Neural cell (in vitro differentiated cells): Measurements from ENCODE around the gene ZNF644. TPM values are rescaled to one million over a fixed set of nuclear protein-coding genes. Genes with fewer than 3 reads are reported as not detected.

Experiments
- H2AFZ ChIP-seq: fragments of 200-600, 300-800 bp; sonication (generic), shearing (Covaris generic); 2 replicates; pipeline ENCODE4 v1.6.0; 2014; ENCODE audit warnings: low read depth, mild to moderate bottlenecking, antibody characterized with exemption, low read length, moderate library complexity
- H3F3A ChIP-seq: fragments of 200-600 bp; shearing (Covaris generic); 2 replicates; pipeline ENCODE4 v1.6.1; 2016; ENCODE audit warnings: mild to moderate bottlenecking, moderate library complexity, mixed read lengths, antibody characterized with exemption, low read length; ENCODE audit not compliant: insufficient read depth, poor library complexity, severe bottlenecking
- H3K27ac ChIP-seq: fragments of 200-600, 300-800 bp; sonication (generic), shearing (Covaris generic); 2 replicates; pipeline ENCODE4 v1.5.1; 2014; ENCODE audit warnings: mild to moderate bottlenecking, low read length, moderate library complexity
- H3K27me3 ChIP-seq: fragments of 300-800, 200-600 bp; sonication (generic), shearing (Covaris generic); 2 replicates; pipeline ENCODE4 v1.6.0; 2014; ENCODE audit warnings: mild to moderate bottlenecking, low read depth, low read length, moderate library complexity; ENCODE audit not compliant: insufficient read depth
- H3K36me3 ChIP-seq: fragments of 300-800, 200-600 bp; sonication (generic), shearing (Covaris generic); 2 replicates; pipeline ENCODE4 v1.5.1; 2014; ENCODE audit warnings: mild to moderate bottlenecking, antibody characterized with exemption, low read length, moderate library complexity; ENCODE audit not compliant: insufficient read depth
- H3K4me2 ChIP-seq: fragments of 300-800, 200-600 bp; sonication (generic), shearing (Covaris generic); 2 replicates; pipeline ENCODE4 v1.6.0; 2014; ENCODE audit warnings: mild to moderate bottlenecking, low read length
- H3K4me3 ChIP-seq: fragments of 300-800, 200-600 bp; sonication (generic), shearing (Covaris generic); 2 replicates; pipeline ENCODE4 v1.5.1; 2014; ENCODE audit warnings: mild to moderate bottlenecking, low read length, moderate library complexity
- H3K79me2 ChIP-seq: fragments of 200-600 bp; shearing (Covaris generic); replicated peaks from 2 replicates; pipeline ENCODE4 v1.6.0; 2014; ENCODE audit warnings: mild to moderate bottlenecking, low read length, moderate library complexity; ENCODE audit not compliant: insufficient read depth
- H3K9ac ChIP-seq: fragments of 300-800, 200-600 bp; sonication (generic), shearing (Covaris generic); 2 replicates; pipeline ENCODE4 v1.6.1; 2016; ENCODE audit warnings: mild to moderate bottlenecking, low read length, mixed read lengths
- H3K9me2 ChIP-seq: fragments of 200-600 bp; shearing (Covaris generic); 2 replicates; pipeline ENCODE4 v1.6.1; 2016; ENCODE audit warnings: mild to moderate bottlenecking, low read length, mixed read lengths; ENCODE audit not compliant: insufficient read depth
- H3K9me3 ChIP-seq: fragments of 200-600, 300-800 bp; sonication (generic), shearing (Covaris generic); 2 replicates; pipeline ENCODE4 v1.6.1; 2016; ENCODE audit warnings: mild to moderate bottlenecking, mixed run types, low read length, moderate library complexity, mixed read lengths
- H4K20me1 ChIP-seq: fragments of 200-600 bp; shearing (Covaris generic); 2 replicates; pipeline ENCODE4 v1.6.1; 2016; ENCODE audit warnings: mild to moderate bottlenecking, mixed run types; ENCODE audit not compliant: insufficient read depth
- EP300 ChIP-seq: fragments of 450-650 bp; conservative IDR thresholded peaks from 2 replicates; pipeline ENCODE4 v1.6.1; 2014; ENCODE audit warnings: antibody characterized with exemption, mild to moderate bottlenecking, moderate library complexity; ENCODE audit not compliant: poor library complexity, severe bottlenecking
- EZH2 ChIP-seq: fragments of 200-600, 300-800 bp; shearing (Covaris generic), sonication (generic); IDR thresholded peaks from 2 replicates; pipeline ENCODE4 v1.6.1; 2014; ENCODE audit warnings: antibody characterized with exemption, low read length, borderline replicate concordance, mild to moderate bottlenecking; ENCODE audit not compliant: insufficient read depth, poor library complexity, severe bottlenecking
- MXI1 ChIP-seq: fragments of 450-650 bp; conservative IDR thresholded peaks from 2 replicates; pipeline ENCODE4 v1.6.1; 2014; ENCODE audit warnings: antibody characterized with exemption, mild to moderate bottlenecking; ENCODE audit not compliant: poor library complexity, severe bottlenecking
- POLR2AphosphoS5 ChIP-seq: IDR thresholded peaks from 2 replicates; pipeline ENCODE4 v1.6.1; 2012
- RAD21 ChIP-seq: fragments of 450-650 bp; conservative IDR thresholded peaks from 2 replicates; pipeline ENCODE4 v1.6.1; 2014; ENCODE audit warnings: antibody characterized with exemption, mild to moderate bottlenecking, moderate library complexity
- SMC3 ChIP-seq: fragments of 450-650 bp; conservative IDR thresholded peaks from 2 replicates; pipeline ENCODE4 v1.6.1; 2014; ENCODE audit warnings: antibody characterized with exemption, mild to moderate bottlenecking, moderate library complexity; ENCODE audit not compliant: poor library complexity
- TAF1 ChIP-seq: IDR thresholded peaks from 2 replicates; pipeline ENCODE4 v1.6.1; 2012; ENCODE audit warnings: low read depth
- polyA minus RNA-seq: library from RNA; depleted of rRNA, polyadenylated mRNA; stranded (reverse); fragments of >200 nt; gene quantifications from 2 replicates; pipeline ENCODE4 v1.2.3, GENCODE V29; 2014
- polyA plus RNA-seq: library from polyadenylated mRNA; depleted of rRNA; stranded (reverse); fragments of >200 nt; gene quantifications from 2 replicates; pipeline ENCODE4 v1.2.3, GENCODE V29; 2014
- TF ChIP-seq, protein P1 (sequence below): IDR thresholded peaks from 2 replicates; pipeline ENCODE4 v1.6.1; 2012; ENCODE audit warnings: borderline replicate concordance
- TF ChIP-seq, protein P2 (sequence below): fragments of 450-650 bp; IDR thresholded peaks from 2 replicates; pipeline ENCODE4 v1.5.1; 2014; ENCODE audit warnings: antibody characterized with exemption, mild to moderate bottlenecking, moderate library complexity; ENCODE audit not compliant: poor library complexity, severe bottlenecking

ZNF644 gene
- polyA plus RNA-seq (59.9 and 71.7 TPM in 2 replicates), polyA minus RNA-seq (306 and 313 TPM in 2 replicates)

GRCh38 chr1:91021686-91022517, at the start of gene ZNF644:
Gene ZNF644, minus strand, starts transcription at chr1:91022035. Its CDS starts 39,682 bp downstream, at chr1:90982353.
- TF ChIP-seq, protein P1, sequence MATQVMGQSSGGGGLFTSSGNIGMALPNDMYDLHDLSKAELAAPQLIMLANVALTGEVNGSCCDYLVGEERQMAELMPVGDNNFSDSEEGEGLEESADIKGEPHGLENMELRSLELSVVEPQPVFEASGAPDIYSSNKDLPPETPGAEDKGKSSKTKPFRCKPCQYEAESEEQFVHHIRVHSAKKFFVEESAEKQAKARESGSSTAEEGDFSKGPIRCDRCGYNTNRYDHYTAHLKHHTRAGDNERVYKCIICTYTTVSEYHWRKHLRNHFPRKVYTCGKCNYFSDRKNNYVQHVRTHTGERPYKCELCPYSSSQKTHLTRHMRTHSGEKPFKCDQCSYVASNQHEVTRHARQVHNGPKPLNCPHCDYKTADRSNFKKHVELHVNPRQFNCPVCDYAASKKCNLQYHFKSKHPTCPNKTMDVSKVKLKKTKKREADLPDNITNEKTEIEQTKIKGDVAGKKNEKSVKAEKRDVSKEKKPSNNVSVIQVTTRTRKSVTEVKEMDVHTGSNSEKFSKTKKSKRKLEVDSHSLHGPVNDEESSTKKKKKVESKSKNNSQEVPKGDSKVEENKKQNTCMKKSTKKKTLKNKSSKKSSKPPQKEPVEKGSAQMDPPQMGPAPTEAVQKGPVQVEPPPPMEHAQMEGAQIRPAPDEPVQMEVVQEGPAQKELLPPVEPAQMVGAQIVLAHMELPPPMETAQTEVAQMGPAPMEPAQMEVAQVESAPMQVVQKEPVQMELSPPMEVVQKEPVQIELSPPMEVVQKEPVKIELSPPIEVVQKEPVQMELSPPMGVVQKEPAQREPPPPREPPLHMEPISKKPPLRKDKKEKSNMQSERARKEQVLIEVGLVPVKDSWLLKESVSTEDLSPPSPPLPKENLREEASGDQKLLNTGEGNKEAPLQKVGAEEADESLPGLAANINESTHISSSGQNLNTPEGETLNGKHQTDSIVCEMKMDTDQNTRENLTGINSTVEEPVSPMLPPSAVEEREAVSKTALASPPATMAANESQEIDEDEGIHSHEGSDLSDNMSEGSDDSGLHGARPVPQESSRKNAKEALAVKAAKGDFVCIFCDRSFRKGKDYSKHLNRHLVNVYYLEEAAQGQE = peak; percentile 77
- peak; percentile 66 for TF ChIP-seq EP300
- TF ChIP-seq, protein P2, sequence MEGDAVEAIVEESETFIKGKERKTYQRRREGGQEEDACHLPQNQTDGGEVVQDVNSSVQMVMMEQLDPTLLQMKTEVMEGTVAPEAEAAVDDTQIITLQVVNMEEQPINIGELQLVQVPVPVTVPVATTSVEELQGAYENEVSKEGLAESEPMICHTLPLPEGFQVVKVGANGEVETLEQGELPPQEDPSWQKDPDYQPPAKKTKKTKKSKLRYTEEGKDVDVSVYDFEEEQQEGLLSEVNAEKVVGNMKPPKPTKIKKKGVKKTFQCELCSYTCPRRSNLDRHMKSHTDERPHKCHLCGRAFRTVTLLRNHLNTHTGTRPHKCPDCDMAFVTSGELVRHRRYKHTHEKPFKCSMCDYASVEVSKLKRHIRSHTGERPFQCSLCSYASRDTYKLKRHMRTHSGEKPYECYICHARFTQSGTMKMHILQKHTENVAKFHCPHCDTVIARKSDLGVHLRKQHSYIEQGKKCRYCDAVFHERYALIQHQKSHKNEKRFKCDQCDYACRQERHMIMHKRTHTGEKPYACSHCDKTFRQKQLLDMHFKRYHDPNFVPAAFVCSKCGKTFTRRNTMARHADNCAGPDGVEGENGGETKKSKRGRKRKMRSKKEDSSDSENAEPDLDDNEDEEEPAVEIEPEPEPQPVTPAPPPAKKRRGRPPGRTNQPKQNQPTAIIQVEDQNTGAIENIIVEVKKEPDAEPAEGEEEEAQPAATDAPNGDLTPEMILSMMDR = peak; percentile 14
- TF ChIP-seq SMC3 = peak; percentile 2
- peak; percentile 82 for TF ChIP-seq MXI1
- no peak for TF ChIP-seq EZH2
- TF ChIP-seq RAD21 = no peak
- TF ChIP-seq TAF1 = no peak
- peak; percentile 92 for TF ChIP-seq POLR2AphosphoS5
- Histone ChIP-seq H3K27me3 (no peaks in the 10 kb centered on the region), H3F3A (no peaks in the 10 kb centered on the region), H3K79me2 (peaks cover 43% of the 10 kb centered on the region), H4K20me1 (no peaks in the 10 kb centered on the region), H2AFZ (peak within 1 kb of the TSS; percentile 97), H3K4me3 (peak within 1 kb of the TSS; percentile 92), H3K4me2 (peak within 1 kb of the TSS; percentile 87), H3K9ac (peak within 1 kb of the TSS; percentile 98), H3K9me3 (no peaks in the 10 kb centered on the region), H3K27ac (peak within 1 kb of the TSS; percentile 99), H3K9me2 (no peaks in the 10 kb centered on the region), H3K36me3 (no peaks in the 10 kb centered on the region)

DNA sequence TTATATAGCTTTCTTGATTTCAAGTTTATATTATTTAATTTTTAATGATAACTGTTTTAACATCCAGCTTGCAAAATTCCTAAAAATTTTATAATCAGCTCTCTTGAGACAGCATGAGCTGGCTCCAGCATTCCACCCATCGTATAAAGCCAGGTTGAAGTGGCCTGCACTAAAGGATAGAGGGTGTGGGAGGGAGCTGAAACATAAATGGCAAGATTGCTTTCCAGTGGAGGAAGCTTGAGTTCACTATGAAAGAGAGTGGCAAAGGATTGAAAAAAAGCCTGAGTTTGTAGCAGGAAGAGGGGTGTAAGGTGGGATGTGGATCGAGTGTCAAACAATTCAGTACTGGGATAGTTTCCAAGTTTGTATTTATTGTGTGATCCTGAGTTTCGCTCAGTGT, 48.5 kb upstream of the ZNF644 start:
- Histone ChIP-seq H3K9ac (no peak overlapping the region), H3K79me2 (no peaks in the 10 kb centered on the region), H3K27ac (no peak overlapping the region), H3K4me2 (no peak overlapping the region), H3K9me3 (no peaks in the 10 kb centered on the region), H3K27me3 (no peaks in the 10 kb centered on the region), H2AFZ (no peak overlapping the region), H4K20me1 (no peaks in the 10 kb centered on the region), H3K4me3 (no peak overlapping the region), H3K9me2 (no peaks in the 10 kb centered on the region), H3K36me3 (no peaks in the 10 kb centered on the region), H3F3A (no peaks in the 10 kb centered on the region)
- TF ChIP-seq TAF1 = no peak
- no peak for TF ChIP-seq RAD21
- no peak for TF ChIP-seq SMC3
- TF ChIP-seq, protein P2 = no peak
- TF ChIP-seq, protein P1 = no peak
- TF ChIP-seq POLR2AphosphoS5 = no peak
- TF ChIP-seq EZH2 = no peak
- no peak for TF ChIP-seq EP300
- TF ChIP-seq MXI1 = no peak
